Heart left ventricle (tissue), 16 donors: ENCODE data around the gene SPZ1. TPM values are rescaled to one million over a fixed set of nuclear protein-coding genes. Genes with fewer than 3 reads are reported as not detected.

Source experiments
- ATAC-seq, 4 donors: fragments of 200-7000 bp; cut with Tn5 transposase; one replicate each; pipeline ENCODE4 v1.9.1; 2020 to 2022; ENCODE audit warnings: moderate library complexity in 4 of 4, mild to moderate bottlenecking in 3 of 4, moderate number of reproducible peaks in 1 of 4
- DNase-seq, 5 donors: peaks; one replicate each; pipeline ENCODE4 v3.0.0-alpha.2; 2020
- H3K27ac ChIP-seq, 12 donors: fragments of 200-600 bp; sonication (generic) in 4 of 12; one replicate each; pipeline versions ENCODE4 v1.5.0 to v1.8.0; 2016 to 2022; ENCODE audit warnings: mild to moderate bottlenecking in 2 of 12
- H3K27me3 ChIP-seq, 9 donors: fragments of 200-600 bp; sonication (generic) in 2 of 9; one replicate each; pipeline versions ENCODE4 v1.5.1 to v1.8.0; 2016 to 2022; ENCODE audit warnings: mild to moderate bottlenecking in 3 of 9
- H3K36me3 ChIP-seq, 9 donors: fragments of 200-600 bp; sonication (generic) in 2 of 9; one replicate each; pipeline versions ENCODE4 v1.5.0 to v1.8.0; 2018 to 2022; ENCODE audit warnings: mild to moderate bottlenecking in 2 of 9
- H3K4me1 ChIP-seq, 12 donors: fragments of 200-600 bp; sonication (generic) in 4 of 12; one replicate each; pipeline versions ENCODE4 v1.5.0 to v1.8.0; 2016 to 2022; ENCODE audit warnings: mild to moderate bottlenecking in 3 of 12
- H3K4me3 ChIP-seq, 12 donors: fragments of 200-600 bp; sonication (generic) in 4 of 12; one replicate each; pipeline versions ENCODE4 v1.5.0 to v1.8.0; 2017 to 2022; ENCODE audit warnings: mild to moderate bottlenecking in 9 of 12, moderate library complexity in 4 of 12
- H3K9me3 ChIP-seq, 12 donors: fragments of 200-600 bp; sonication (generic) in 4 of 12; one replicate each; pipeline versions ENCODE4 v1.5.0 to v1.8.0; 2016 to 2022; ENCODE audit warnings: mild to moderate bottlenecking in 1 of 12
- POLR2A ChIP-seq, 2 donors: fragments of 450-650 bp; IDR thresholded peaks; one replicate each; pipeline ENCODE4 v1.6.1; 2017; ENCODE audit warnings: antibody characterized with exemption in 2 of 2, mild to moderate bottlenecking in 2 of 2, moderate library complexity in 2 of 2
- WGBS, 4 donors: extraction: QIAGEN DNeasy Blood & Tissue Kit in 2 of 4; methylation state at CpG; one replicate each; pipeline versions ENCODE4 v1.1.5 to v1.1.7; 2013 to 2018; 5-methylcytosine and 5-hydroxymethylcytosine counted together
- intact Hi-C, 10 donors: fragments of 100-400 bp; cut with DNase I; formaldehyde crosslinking; loops; one replicate each; pipeline versions ENCODE4 v1.11.1 to v1.14.2; 2022
- polyA plus RNA-seq, 2 donors: library from polyadenylated mRNA; stranded (reverse); fragments of 200-250 nt; gene quantifications; one replicate each; pipeline ENCODE4 v1.2.3, GENCODE V29; 2013
- total RNA-seq, 9 donors: library from RNA; depleted of rRNA in 2 of 9; stranded (reverse); fragments of >200 nt in 2 of 9; fragmentation: NEBNext Ultra II Directional in 3 of 9; extraction: Animal tissue kit (Norgen Biotek cat#: 25700) in 3 of 9; gene quantifications; one replicate each; pipeline versions ENCODE4 v1.1.0 to v1.2.4, GENCODE V29; 2016 to 2023
- TF ChIP-seq, protein P1 (sequence below), 12 donors: fragments of 200-600 bp; sonication (generic) in 4 of 12; IDR thresholded peaks; one replicate each; pipeline versions ENCODE4 v1.5.0 to v1.8.0; 2018 to 2022; ENCODE audit warnings: antibody characterized with exemption in 12 of 12, mild to moderate bottlenecking in 5 of 12
- donor health status: ischemic (EF 13 %, LVEDD 7.1; RV severe dilation, severe dysfunction).
- donor health status: healthy with polysubstance abuse.
- donor health status: DM: no; HTN: yes; CAD: no.
- donor health status: DM: no; HTN: no; CAD: no.
- donor health status: ischemic (EF 25% LVEDD 6.9; RV normal size, moderate dysfunction).
- donor health status: ischemic (EF 25% LVEDD 5.7; RV mildly dilated, moderate dysfunction).
- donor health status: healthy.
- donor health status: DM: yes; HTN: yes; CAD: no.
- donor health status: ischemic (EF 35%, LVEDD 5.7; RV mildly dilated, moderate dysfunction).
- donor health status: nonischemic (EF 11% LVEDD 7.7; RV severe dilation, severe dysfunction).
- donor health status: DM: yes; HTN: yes; CAD: no.
- donor health status: PGD.
- donor health status: ischemic (EF 29% LVEDD 5.4; RV normal size, mild dysfunction).
- donor health status: nonischemic (EF 23%, LVEDD 6.1; RV moderate dilation, normal function).

The SPZ1 gene
- total and polyA plus RNA-seq, 11 donors: not detected

DNA sequence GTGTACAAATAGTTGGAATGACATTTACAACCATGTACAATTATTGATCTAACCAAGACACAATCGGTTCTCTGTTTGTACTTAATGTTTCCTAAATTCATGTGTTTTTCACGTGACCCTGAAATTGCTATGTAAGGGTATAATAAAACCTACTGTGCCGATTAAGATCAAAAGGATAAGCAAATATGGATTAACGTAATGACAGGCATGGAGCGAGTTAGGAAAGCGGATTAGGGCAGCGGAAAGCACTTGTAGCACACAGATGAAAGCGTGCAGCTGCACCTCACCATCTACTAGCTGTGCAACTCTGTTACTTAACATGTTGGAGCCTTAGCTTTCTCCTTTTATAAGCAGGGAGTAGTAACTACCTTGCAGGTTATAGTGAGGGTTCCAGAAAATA is 49.7 kb downstream of the SPZ1 start:
- ATAC-seq: no peak
- Histone ChIP-seq H3K27ac (no peak overlapping the region), H3K27me3 (peaks cover 0 to under 1% (median 0%) of the 10 kb centered on the region in 9 donors), H3K4me1 (peaks cover 0 to 7% (median 0%) of the 10 kb centered on the region in 12 donors), H3K4me3 (no peak overlapping the region), H3K36me3 (no peaks in the 10 kb centered on the region), H3K9me3 (no peaks in the 10 kb centered on the region)
- TF ChIP-seq, protein P1, sequence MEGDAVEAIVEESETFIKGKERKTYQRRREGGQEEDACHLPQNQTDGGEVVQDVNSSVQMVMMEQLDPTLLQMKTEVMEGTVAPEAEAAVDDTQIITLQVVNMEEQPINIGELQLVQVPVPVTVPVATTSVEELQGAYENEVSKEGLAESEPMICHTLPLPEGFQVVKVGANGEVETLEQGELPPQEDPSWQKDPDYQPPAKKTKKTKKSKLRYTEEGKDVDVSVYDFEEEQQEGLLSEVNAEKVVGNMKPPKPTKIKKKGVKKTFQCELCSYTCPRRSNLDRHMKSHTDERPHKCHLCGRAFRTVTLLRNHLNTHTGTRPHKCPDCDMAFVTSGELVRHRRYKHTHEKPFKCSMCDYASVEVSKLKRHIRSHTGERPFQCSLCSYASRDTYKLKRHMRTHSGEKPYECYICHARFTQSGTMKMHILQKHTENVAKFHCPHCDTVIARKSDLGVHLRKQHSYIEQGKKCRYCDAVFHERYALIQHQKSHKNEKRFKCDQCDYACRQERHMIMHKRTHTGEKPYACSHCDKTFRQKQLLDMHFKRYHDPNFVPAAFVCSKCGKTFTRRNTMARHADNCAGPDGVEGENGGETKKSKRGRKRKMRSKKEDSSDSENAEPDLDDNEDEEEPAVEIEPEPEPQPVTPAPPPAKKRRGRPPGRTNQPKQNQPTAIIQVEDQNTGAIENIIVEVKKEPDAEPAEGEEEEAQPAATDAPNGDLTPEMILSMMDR (IDR thresholded peaks at IDR 0.05): no peak
- TF ChIP-seq POLR2A (IDR thresholded peaks at IDR 0.05): no peak
- no peak for DNase-seq
- WGBS, 4 donors: 92 to 94% (median 93%) methylated on average over 8 of the region's 8 CpGs
- intact Hi-C loops: no loop called here

DNA sequence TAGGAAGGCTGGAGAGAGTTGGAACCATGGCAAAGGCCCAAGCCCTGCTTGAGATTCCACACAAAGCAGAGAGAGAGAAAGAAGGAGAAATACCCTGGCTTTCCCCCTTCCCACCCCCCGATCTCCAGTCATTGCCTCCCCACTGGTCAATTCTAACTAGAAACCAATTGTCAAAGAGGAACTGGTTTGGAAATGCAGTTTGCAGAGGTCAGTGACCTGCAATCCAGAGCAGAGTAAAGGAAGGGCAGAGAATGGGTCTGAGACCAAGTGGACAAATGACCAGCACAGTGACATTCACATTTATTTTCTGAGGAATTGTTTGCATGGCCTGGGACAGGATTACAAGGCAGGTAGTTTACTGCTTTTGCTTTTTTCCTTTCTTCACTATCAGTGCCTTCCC is 50.6 kb downstream of the SPZ1 start:
- Histone ChIP-seq H3K9me3 (no peaks in the 10 kb centered on the region), H3K27ac (no peak overlapping the region), H3K27me3 (peaks cover 0 to 3% (median 0%) of the 10 kb centered on the region in 9 donors), H3K4me3 (no peak overlapping the region), H3K4me1 (peaks cover 0 to 7% (median 0%) of the 10 kb centered on the region in 12 donors), H3K36me3 (no peaks in the 10 kb centered on the region)
- no peak for TF ChIP-seq POLR2A (IDR thresholded peaks at IDR 0.05)
- TF ChIP-seq, protein P1 (IDR thresholded peaks at IDR 0.05): no peak
- WGBS, 4 donors: 48 to 67% (median 62%) methylated on average over 1 of the region's 1 CpG
- DNase-seq: no peak
- no peak for ATAC-seq
- intact Hi-C loops: no loop called here

Other genes starting within 250 kb of the SPZ1 start
- gene SERINC5, start 64.0 kb upstream of the SPZ1 start, total RNA-seq: 10 to 100 TPM; 10.9 to 25.9 (median 14.6) TPM
- 1 to 10 TPM; 3.2 to 6.0 TPM for gene SERINC5, start 64.0 kb upstream of the SPZ1 start, polyA plus RNA-seq
- 10 to 100 TPM; 16.1 to 53.2 (median 39.2) TPM for gene ZFYVE16, start 88.1 kb downstream of the SPZ1 start, total RNA-seq
- 10 to 100 TPM; 10.3 to 17.8 TPM for gene ZFYVE16, start 88.1 kb downstream of the SPZ1 start, polyA plus RNA-seq
- 1 to 10 TPM; 1.2 to 2.3 (median 1.7) TPM for gene FAM151B, start 168.1 kb downstream of the SPZ1 start, total RNA-seq
- 1 to 10 TPM in 1 of 2 donors, under 1 TPM in 1; 0.27 to 1.1 TPM for gene FAM151B, start 168.1 kb downstream of the SPZ1 start, polyA plus RNA-seq